Stomach (tissue), 9 donors: ENCODE measurements around the gene NEMP1. TPM values are rescaled to one million over a fixed set of nuclear protein-coding genes. Genes with fewer than 3 reads are reported as not detected.

Experiments
- DNase-seq, 2 donors: peaks; one replicate each; pipeline versions ENCODE4 v3.0.0 to v3.0.0-alpha.2; 2013 to 2019
- H3K27ac ChIP-seq, 5 donors: fragments of 200-600 bp in 4 of 5; sonication (generic) in 4 of 5; one replicate each; pipeline ENCODE4 v1.5.1; 2013 to 2019; ENCODE audit warnings: mild to moderate bottlenecking in 1 of 5, moderate library complexity in 1 of 5
- H3K27me3 ChIP-seq, 3 donors: fragments of 200-600 bp; sonication (generic); one replicate each; pipeline ENCODE4 v1.5.1; 2017 to 2019; ENCODE audit warnings: mixed run types in 1 of 3
- H3K36me3 ChIP-seq, 4 donors: fragments of 200-600 bp; sonication (generic); 1 replicate in 3 of 4; 2 replicates in 1 of 4; pipeline ENCODE4 v1.5.1; 2016 to 2019
- H3K4me1 ChIP-seq, 4 donors: fragments of 200-600 bp; sonication (generic); one replicate each; pipeline ENCODE4 v1.5.1; 2016 to 2019
- H3K4me3 ChIP-seq, 4 donors: fragments of 200-600 bp; sonication (generic) in 3 of 4; one replicate each; pipeline ENCODE4 v1.5.1; 2016 to 2019; ENCODE audit warnings: mild to moderate bottlenecking in 1 of 4
- H3K9me3 ChIP-seq, 4 donors: fragments of 200-600 bp; sonication (generic); one replicate each; pipeline ENCODE4 v1.5.1; 2016 to 2019
- CTCF ChIP-seq, 7 experiments: fragments of 450-650 bp in 4 of 7; fragments of 200-600 bp in 3 of 7; sonication (generic) in 3 of 7; IDR thresholded peaks; one replicate each; pipeline ENCODE4 v1.5.1; 2016 to 2019; ENCODE audit warnings: antibody characterized with exemption in 7 of 7, control low read depth in 2 of 7, mild to moderate bottlenecking in 1 of 7
- EP300 ChIP-seq: sonication (generic); formaldehyde crosslinking; IDR thresholded peaks from one replicate; pipeline ENCODE4 v1.6.1; 2017; ENCODE audit warnings: antibody characterized with exemption
- POLR2A ChIP-seq, 4 donors: fragments of 450-650 bp; IDR thresholded peaks; one replicate each; pipeline ENCODE4 v1.6.1; 2016; ENCODE audit warnings: antibody characterized with exemption in 4 of 4, control low read depth in 2 of 4, mild to moderate bottlenecking in 1 of 4, moderate library complexity in 1 of 4
- POLR2AphosphoS5 ChIP-seq, 3 donors: sonication (generic); formaldehyde crosslinking; IDR thresholded peaks; one replicate each; pipeline ENCODE4 v1.6.1; 2016; ENCODE audit warnings: antibody characterized with exemption in 3 of 3
- WGBS, 5 donors: extraction: QIAGEN DNeasy Blood & Tissue Kit in 3 of 5; methylation state at CpG; one replicate each; pipeline versions ENCODE4 v1.1.5 to v1.1.7; 2013 to 2018; 5-methylcytosine and 5-hydroxymethylcytosine counted together
- intact Hi-C: fragments of 100-400 bp; cut with DNase I; formaldehyde crosslinking; loops from one replicate; pipeline ENCODE4 v1.15.1; 2023; ENCODE audit warnings: low total_unique reads
- polyA plus RNA-seq, 3 donors: library from polyadenylated mRNA; stranded (reverse); fragments of 200-250 nt; gene quantifications; one replicate each; pipeline ENCODE4 v1.2.3, GENCODE V29; 2013
- total RNA-seq, 5 donors: library from RNA; depleted of rRNA; stranded (reverse); fragments of >200 nt; gene quantifications; one replicate each; pipeline versions ENCODE4 v1.1.0 to v1.2.3, GENCODE V29; 2014 to 2016
- donor health status: healthy with polysubstance abuse.
- donor health status: Bipolar disorder and iron deficiency.
- donor health status: healthy.

The NEMP1 gene
- total and polyA plus RNA-seq, 8 donors = 1.1 to 16.7 (median 2.5) TPM

DNA sequence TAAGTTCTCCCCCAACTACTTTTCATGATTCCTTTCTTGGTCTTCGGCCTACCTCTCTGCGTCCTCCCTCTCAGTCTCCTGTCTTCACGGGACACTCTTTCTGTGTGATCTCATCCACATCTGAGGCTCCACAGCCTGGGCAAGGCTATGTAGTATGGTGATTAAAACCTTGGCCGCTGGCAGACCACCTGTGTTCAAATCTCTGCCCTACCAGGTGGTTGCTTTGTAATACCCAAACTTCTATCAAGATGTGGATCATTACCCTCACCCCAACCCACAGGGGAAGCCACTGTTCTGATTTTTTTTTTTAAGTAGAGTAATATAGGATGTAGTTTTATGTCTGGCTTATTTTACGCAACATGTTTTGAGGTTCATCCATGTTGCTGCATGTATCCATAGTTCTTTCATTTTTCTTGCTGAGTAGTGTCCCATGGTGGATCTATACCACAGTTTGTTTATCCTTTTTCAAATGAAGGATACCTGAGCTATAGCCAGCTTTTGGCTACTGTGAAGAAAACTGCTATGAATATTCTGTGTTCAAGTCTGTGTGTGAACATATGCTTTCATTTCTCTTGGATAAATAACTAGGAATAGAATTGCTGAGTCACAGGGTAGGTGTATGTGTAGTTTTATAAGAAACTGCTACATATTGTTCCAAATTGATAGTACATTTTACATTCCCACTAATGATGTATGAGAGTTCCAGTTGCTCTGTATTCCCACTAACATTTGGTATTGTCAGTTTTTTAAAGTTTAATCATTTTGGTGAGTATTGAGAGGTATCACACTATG lies 40.9 kb upstream of the NEMP1 start:
- Histone ChIP-seq H3K4me1 (no peaks in the 10 kb centered on the region), H3K27me3 (no peaks in the 10 kb centered on the region), H3K4me3 (no peak overlapping the region), H3K36me3 (no peaks in the 10 kb centered on the region), H3K9me3 (no peaks in the 10 kb centered on the region), H3K27ac (no peak overlapping the region)
- TF ChIP-seq EP300 (no peak), CTCF (IDR thresholded peaks at IDR 0.05) (no peak), POLR2A (IDR thresholded peaks at IDR 0.05) (no peak), POLR2AphosphoS5 (IDR thresholded peaks at IDR 0.05) (no peak)
- intact Hi-C loops = no loop called here
- DNase-seq = no peak
- WGBS, 5 donors = 82 to 96% (median 93%) methylated on average over 5 of the region's 5 CpGs

DNA sequence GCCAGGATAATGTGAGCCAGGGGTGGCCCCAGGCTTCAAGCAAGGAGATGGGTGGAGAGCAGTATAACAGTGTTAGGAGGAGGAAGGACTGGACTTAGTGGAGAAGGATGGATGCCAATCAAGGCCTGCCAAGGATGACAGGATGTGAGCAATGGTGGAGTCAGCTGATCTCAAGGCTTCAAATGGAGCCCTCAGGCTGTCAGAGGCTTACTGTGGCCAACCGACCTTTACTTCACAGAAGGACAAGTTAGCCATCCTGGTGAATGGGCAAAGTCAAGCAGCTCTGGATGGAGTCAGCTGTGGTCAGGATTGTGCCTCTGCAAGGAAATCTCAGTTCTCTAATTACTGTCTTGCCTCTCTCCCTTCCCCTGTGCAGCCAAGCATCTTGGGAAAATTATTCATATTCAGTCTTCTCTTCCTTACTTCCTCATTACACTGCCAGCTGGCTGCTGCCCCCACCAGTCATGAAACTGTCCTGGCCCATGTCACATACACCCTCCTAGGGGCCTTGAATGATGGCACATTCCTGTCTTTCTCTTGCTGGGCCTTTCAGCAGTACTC lies 40.2 kb upstream of the NEMP1 start:
- no peaks in the 10 kb centered on the region for H3K27me3 ChIP-seq
- WGBS, 5 donors = 61 to 83% (median 73%) methylated on average over 1 of the region's 1 CpG
- intact Hi-C loops = no loop called here
- H3K27ac ChIP-seq = no peak overlapping the region
- DNase-seq = no peak
- H3K4me3 ChIP-seq = no peak overlapping the region
- TF ChIP-seq EP300 (no peak), POLR2A (IDR thresholded peaks at IDR 0.05) (no peak), CTCF (IDR thresholded peaks at IDR 0.05) (no peak), POLR2AphosphoS5 (IDR thresholded peaks at IDR 0.05) (no peak)
- H3K36me3 ChIP-seq = no peaks in the 10 kb centered on the region
- no peaks in the 10 kb centered on the region for H3K9me3 ChIP-seq
- no peaks in the 10 kb centered on the region for H3K4me1 ChIP-seq

DNA sequence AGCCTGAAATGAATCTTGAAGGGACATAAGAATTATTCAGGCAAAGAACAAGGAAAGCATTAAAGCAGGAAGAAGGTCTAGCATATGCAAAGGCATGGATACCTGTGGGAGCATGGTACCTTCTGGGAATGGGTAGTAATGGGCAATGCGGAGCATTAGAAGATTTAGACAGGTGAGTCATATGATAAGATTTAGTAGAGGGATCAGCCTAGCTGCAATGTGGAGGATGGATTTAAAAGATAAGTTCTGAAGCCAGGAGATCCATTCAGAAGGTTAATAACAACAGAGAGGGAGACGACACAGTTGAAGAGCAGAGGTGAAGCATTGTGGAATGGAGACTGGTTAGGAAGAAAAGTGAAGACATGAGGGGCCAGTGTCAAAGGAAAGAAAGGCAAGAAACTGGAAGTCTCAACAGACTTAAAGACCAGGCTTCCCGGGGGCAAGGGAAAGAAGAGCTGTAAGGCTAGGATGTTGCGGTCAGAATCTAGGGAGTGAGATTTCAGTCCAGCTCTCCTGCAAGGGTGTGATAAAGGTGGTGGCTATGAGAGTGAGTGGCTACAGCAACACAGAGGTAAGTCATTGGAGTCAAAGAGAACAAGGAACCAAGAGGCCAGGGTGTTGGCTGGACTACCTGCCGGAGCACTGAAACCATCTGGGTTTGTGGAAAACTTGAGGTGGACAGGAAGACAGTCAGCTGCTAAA lies 38.1 kb upstream of the NEMP1 start:
- intact Hi-C loops = no loop called here
- 74 to 90% (median 86%) methylated on average over 5 of the region's 5 CpGs for WGBS, 5 donors

More for the DNA sequence above, 38.1 kb upstream of the NEMP1 start:
- peaks cover 0 to 12% (median 10%) of the 10 kb centered on the region in 4 donors for H3K4me1 ChIP-seq
- H3K4me3 ChIP-seq = no peak overlapping the region
- H3K27ac ChIP-seq = no peak overlapping the region
- no peaks in the 10 kb centered on the region for H3K9me3 ChIP-seq
- H3K27me3 ChIP-seq = no peaks in the 10 kb centered on the region
- H3K36me3 ChIP-seq = no peaks in the 10 kb centered on the region
- no peak for TF ChIP-seq CTCF (IDR thresholded peaks at IDR 0.05)
- TF ChIP-seq POLR2A (IDR thresholded peaks at IDR 0.05) = no peak
- TF ChIP-seq EP300 = no peak
- TF ChIP-seq POLR2AphosphoS5 (IDR thresholded peaks at IDR 0.05) = no peak
- no peak for DNase-seq
